ENCODE data around the gene KDSR.

Gene KDSR

GRCh38 chr18:63342206-63342605, 24.8 kb downstream of the KDSR start:
- no peak for DNase-seq (ENCODE audit: extremely low read depth, low read depth)
- no peak overlapping the region for H3K4me3 ChIP-seq (replicated peaks; ENCODE audit: low read depth, low read length)
- peak; percentile 58 for TF ChIP-seq CTCF (IDR thresholded peaks at IDR 0.05; ENCODE audit: low read depth, low read length, missing control alignments)

GRCh38 chr18:63339920-63340484, 27.0 kb downstream of the KDSR start:
- TF ChIP-seq CTCF (IDR thresholded peaks at IDR 0.05; ENCODE audit: low read depth, low read length, missing control alignments): peak; percentile 64
- H3K4me3 ChIP-seq (replicated peaks; ENCODE audit: low read depth, low read length): no peak overlapping the region
- no peak for DNase-seq (ENCODE audit: extremely low read depth, low read depth)

- TF ChIP-seq CTCF (IDR thresholded peaks at IDR 0.05; ENCODE audit: low read depth, low read length, missing control alignments): no peak
- peak; percentile 77 for DNase-seq (ENCODE audit: extremely low read depth, low read depth)
- H3K4me3 ChIP-seq (replicated peaks; ENCODE audit: low read depth, low read length): no peak overlapping the region
These were observed 30.5 kb downstream of the KDSR start for GRCh38 chr18:63336366-63337099.

- no peak for DNase-seq (ENCODE audit: extremely low read depth, low read depth)
- H3K4me3 ChIP-seq (replicated peaks; ENCODE audit: low read depth, low read length): no peak overlapping the region
- no peak for TF ChIP-seq CTCF (IDR thresholded peaks at IDR 0.05; ENCODE audit: low read depth, low read length, missing control alignments)
These were observed 35.9 kb downstream of the KDSR start for GRCh38 chr18:63331105-63331504.

- DNase-seq (ENCODE audit: extremely low read depth, low read depth): no peak
- no peak overlapping the region for H3K4me3 ChIP-seq (replicated peaks; ENCODE audit: low read depth, low read length)
- TF ChIP-seq CTCF (IDR thresholded peaks at IDR 0.05; ENCODE audit: low read depth, low read length, missing control alignments): no peak
These were observed 37.4 kb downstream of the KDSR start for GRCh38 chr18:63329431-63330145.

GRCh38 chr18:63326011-63326410, 41.0 kb downstream of the KDSR start:
- no peak for TF ChIP-seq CTCF (IDR thresholded peaks at IDR 0.05; ENCODE audit: low read depth, low read length, missing control alignments)
- no peak overlapping the region for H3K4me3 ChIP-seq (replicated peaks; ENCODE audit: low read depth, low read length)
- DNase-seq (ENCODE audit: extremely low read depth, low read depth): no peak
